CD14-positive monocyte (primary cell): ENCODE results near the gene TMEM169. TPM values are rescaled to one million over a fixed set of nuclear protein-coding genes. Genes with fewer than 3 reads are reported as not detected.

ENCODE experiments used
- DNase-seq, 3 donors: peaks; one replicate each; pipeline ENCODE4 v3.0.0-alpha.2; 2011 to 2022
- H2AFZ ChIP-seq: 2 replicates; pipeline ENCODE4 v1.6.0; 2012; ENCODE audit warnings: mild to moderate bottlenecking, low read depth, low read length, inconsistent platforms; ENCODE audit not compliant: insufficient read depth, poor library complexity, severe bottlenecking
- H3K27ac ChIP-seq, 2 donors: 1 replicate in 1 of 2; 2 replicates in 1 of 2; pipeline ENCODE4 v1.5.1; 2012 to 2013; ENCODE audit warnings: low read length in 2 of 2, control low read depth in 1 of 2, inconsistent platforms in 1 of 2, low read depth in 1 of 2, mild to moderate bottlenecking in 1 of 2
- H3K27me3 ChIP-seq, 2 donors: one replicate each; pipeline versions ENCODE4 v1.6.0 to v1.6.1; 2011 to 2013; ENCODE audit warnings: low read length in 2 of 2; ENCODE audit not compliant: control insufficient read depth in 2 of 2, insufficient read depth in 2 of 2
- H3K36me3 ChIP-seq, 2 donors: replicated peaks in 1 of 2; 1 replicate in 1 of 2; 2 replicates in 1 of 2; pipeline versions ENCODE4 v1.5.1 to v1.6.1; 2012 to 2013; ENCODE audit warnings: low read length in 2 of 2, control low read depth in 1 of 2, inconsistent platforms in 1 of 2, mild to moderate bottlenecking in 1 of 2; ENCODE audit not compliant: insufficient read depth in 2 of 2, control insufficient read depth in 1 of 2
- H3K4me1 ChIP-seq, 2 donors: 1 replicate in 1 of 2; 2 replicates in 1 of 2; pipeline versions ENCODE4 v1.5.1 to v1.6.1; 2012 to 2013; ENCODE audit warnings: low read length in 2 of 2, control low read depth in 1 of 2, inconsistent platforms in 1 of 2, mild to moderate bottlenecking in 1 of 2, moderate library complexity in 1 of 2; ENCODE audit not compliant: insufficient read depth in 2 of 2, control insufficient read depth in 1 of 2
- H3K4me2 ChIP-seq: replicated peaks from 2 replicates; pipeline ENCODE3; 2012; ENCODE audit warnings: low read length, moderate library complexity, mild to moderate bottlenecking; ENCODE audit not compliant: poor library complexity, severe bottlenecking; ENCODE audit errors: extremely low read depth
- H3K4me3 ChIP-seq, 3 experiments: fragments of 200-600 bp in 1 of 3; sonication (generic) in 1 of 3; replicated peaks in 1 of 3; 1 replicate in 2 of 3; 2 replicates in 1 of 3; pipeline ENCODE4 v1.5.1; 2011 to 2013; ENCODE audit warnings: low read length in 3 of 3, mild to moderate bottlenecking in 3 of 3, control low read depth in 2 of 3, low read depth in 2 of 3, inconsistent platforms in 1 of 3, moderate library complexity in 1 of 3
- H3K79me2 ChIP-seq: 2 replicates; pipeline ENCODE4 v1.6.0; 2012; ENCODE audit warnings: mild to moderate bottlenecking, control low read depth, inconsistent platforms, low read length, moderate library complexity; ENCODE audit not compliant: insufficient read depth
- H3K9ac ChIP-seq: 2 replicates; pipeline ENCODE4 v1.6.0; 2017; ENCODE audit warnings: low read length, mild to moderate bottlenecking; ENCODE audit not compliant: insufficient read depth, poor library complexity, severe bottlenecking
- H3K9me3 ChIP-seq, 2 donors: replicated peaks in 1 of 2; 1 replicate in 1 of 2; 2 replicates in 1 of 2; pipeline versions ENCODE4 v1.5.1 to v1.6.1; 2012 to 2013; ENCODE audit warnings: low read length in 2 of 2, control low read depth in 1 of 2; ENCODE audit not compliant: control insufficient read depth in 1 of 2, insufficient read depth in 1 of 2
- H4K20me1 ChIP-seq: 2 replicates; pipeline ENCODE4 v1.6.0; 2012; ENCODE audit warnings: mild to moderate bottlenecking, low read length, control low read depth, moderate library complexity; ENCODE audit not compliant: insufficient read depth
- H3K27ac Mint-ChIP-seq, 7 donors: one replicate each; pipeline ENCODE4 v1.8.0; 2020; ENCODE audit warnings: mild to moderate bottlenecking in 7 of 7, mixed read lengths in 7 of 7, moderate library complexity in 6 of 7, inconsistent platforms in 2 of 7
- H3K27me3 Mint-ChIP-seq, 3 donors: one replicate each; pipeline ENCODE4 v1.8.0; 2021 to 2022; ENCODE audit warnings: low read depth in 3 of 3, mild to moderate bottlenecking in 3 of 3, mixed read lengths in 3 of 3, moderate library complexity in 3 of 3, inconsistent platforms in 1 of 3
- H3K36me3 Mint-ChIP-seq, 2 donors: one replicate each; pipeline ENCODE4 v1.8.0; 2020; ENCODE audit warnings: mixed read lengths in 2 of 2, inconsistent platforms in 1 of 2, mild to moderate bottlenecking in 1 of 2
- H3K4me1 Mint-ChIP-seq: one replicate; pipeline ENCODE4 v1.8.0; 2020; ENCODE audit warnings: mild to moderate bottlenecking, mixed read lengths
- H3K4me3 Mint-ChIP-seq, 2 donors: one replicate each; pipeline ENCODE4 v1.8.0; 2020; ENCODE audit warnings: mild to moderate bottlenecking in 2 of 2, mixed read lengths in 2 of 2, moderate library complexity in 1 of 2
- H3K9me3 Mint-ChIP-seq, 7 donors: one replicate each; pipeline ENCODE4 v1.8.0; 2020 to 2022; ENCODE audit warnings: mixed read lengths in 7 of 7, mild to moderate bottlenecking in 6 of 7, moderate library complexity in 6 of 7, inconsistent platforms in 2 of 7
- CTCF ChIP-seq: fragments of 200-600 bp; IDR thresholded peaks from one replicate; pipeline ENCODE4 v1.8.0; 2022; ENCODE audit warnings: antibody characterized with exemption, mild to moderate bottlenecking
- WGBS: methylation state at CpG from one replicate; pipeline ENCODE4 v1.1.5; 2013; ENCODE audit warnings: missing lambda C conversion rate; ENCODE audit not compliant: insufficient coverage; 5-methylcytosine and 5-hydroxymethylcytosine counted together
- intact Hi-C, 2 donors: fragments of 100-400 bp; cut with micrococcal nuclease; formaldehyde crosslinking; loops; one replicate each; pipeline versions ENCODE4 v1.15.0 to v1.15.1; 2023
- polyA plus RNA-seq, 3 donors: library from polyadenylated mRNA; depleted of rRNA in 1 of 3; unstranded in 2 of 3; stranded (reverse) in 1 of 3; fragments of 300-500 nt in 2 of 3; fragments of >200 nt in 1 of 3; fragmentation: Illumina TruSeq in 2 of 3; gene quantifications; 1 replicate in 2 of 3; 2 replicates in 1 of 3; pipeline ENCODE4 v1.2.3, GENCODE V29; 2012 to 2021

The TMEM169 gene
- polyA plus RNA-seq, 3 donors, result 0.24 to 0.92 (median 0.74) TPM

DNA sequence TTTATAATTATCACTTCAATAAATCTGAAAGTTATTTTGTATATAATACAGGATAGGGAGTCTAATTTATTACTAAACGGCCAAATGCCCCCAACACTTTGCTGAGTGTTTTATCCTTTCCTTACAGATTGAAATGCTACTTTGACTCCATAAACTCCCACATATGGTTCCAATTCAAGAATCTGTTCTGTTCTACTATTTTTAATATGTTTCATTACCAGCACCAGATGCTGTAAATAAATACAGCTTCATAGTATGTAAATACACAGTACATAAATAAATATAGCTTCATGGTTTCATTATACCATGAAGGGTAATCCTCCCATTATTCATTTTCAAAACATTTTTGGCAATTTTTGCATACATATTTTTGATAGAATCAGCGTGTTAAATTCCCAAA, 34.3 kb upstream of the TMEM169 start:
- no peaks in the 10 kb centered on the region for H3K79me2 ChIP-seq
- no peaks in the 10 kb centered on the region for H3K9me3 Mint-ChIP-seq
- no peak overlapping the region for H3K4me2 ChIP-seq
- no peaks in the 10 kb centered on the region for H3K4me1 ChIP-seq
- H3K4me1 Mint-ChIP-seq, result no peaks in the 10 kb centered on the region
- no peak overlapping the region for H2AFZ ChIP-seq
- H3K27me3 Mint-ChIP-seq, result peaks cover 0 to 2% (median 0%) of the 10 kb centered on the region in 3 donors
- no peak for DNase-seq
- no peak overlapping the region for H3K4me3 ChIP-seq
- no peak overlapping the region for H3K27ac Mint-ChIP-seq
- no peak overlapping the region for H3K9ac ChIP-seq
- H3K36me3 ChIP-seq, result peaks cover 23 to 55% of the 10 kb centered on the region in 2 donors
- no peaks in the 10 kb centered on the region for H3K27me3 ChIP-seq
- WGBS, result no CpG with 5 or more reads among the region's 2 CpGs
- no peak for TF ChIP-seq CTCF
- no peak overlapping the region for H3K27ac ChIP-seq
- H3K36me3 Mint-ChIP-seq, result peaks cover 44 to 51% of the 10 kb centered on the region in 2 donors
- H3K4me3 Mint-ChIP-seq, result no peak overlapping the region
- no peaks in the 10 kb centered on the region for H4K20me1 ChIP-seq
- intact Hi-C loops, result no loop called here
- H3K9me3 ChIP-seq, result no peaks in the 10 kb centered on the region

DNA sequence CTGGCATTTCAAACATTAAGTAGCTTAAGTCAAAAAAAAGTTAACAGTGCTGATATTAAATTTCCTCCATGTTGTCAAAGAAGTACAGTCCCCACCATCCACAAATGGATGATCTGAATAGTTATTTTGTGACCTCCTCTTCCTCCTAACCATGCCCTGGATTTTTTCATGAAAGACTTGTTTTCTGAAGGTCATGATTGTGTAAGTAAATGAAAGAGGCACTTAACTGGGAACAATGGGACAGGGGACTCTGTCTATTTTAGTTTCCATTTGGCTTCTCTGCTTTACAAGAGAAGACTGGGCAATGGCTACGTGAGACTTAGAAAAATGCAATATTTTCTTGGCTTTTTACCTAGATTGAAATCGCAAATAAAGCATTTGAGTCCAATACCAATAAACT, 32.3 kb upstream of the TMEM169 start:
- Mint-ChIP-seq H3K4me1 (no peaks in the 10 kb centered on the region), H3K9me3 (peaks cover 0 to 3% (median 0%) of the 10 kb centered on the region in 7 donors), H3K27me3 (peaks cover 0 to 2% (median 0%) of the 10 kb centered on the region in 3 donors), H3K27ac (no peak overlapping the region), H3K4me3 (no peak overlapping the region), H3K36me3 (peaks cover 30 to 40% of the 10 kb centered on the region in 2 donors)
- H3K36me3 ChIP-seq, result peaks cover 23 to 40% of the 10 kb centered on the region in 2 donors
- H3K27ac ChIP-seq, result no peak overlapping the region
- no peaks in the 10 kb centered on the region for H3K4me1 ChIP-seq
- no peak for TF ChIP-seq CTCF
- no peaks in the 10 kb centered on the region for H4K20me1 ChIP-seq
- no peaks in the 10 kb centered on the region for H3K9me3 ChIP-seq
- H3K4me3 ChIP-seq, result no peak overlapping the region
- H3K9ac ChIP-seq, result no peak overlapping the region
- WGBS, result no CpG with 5 or more reads among the region's 2 CpGs
- no peaks in the 10 kb centered on the region for H3K79me2 ChIP-seq
- DNase-seq, result no peak
- no peak overlapping the region for H2AFZ ChIP-seq
- intact Hi-C loops, result no loop called here
- H3K27me3 ChIP-seq, result no peaks in the 10 kb centered on the region
- H3K4me2 ChIP-seq, result no peak overlapping the region
